ENCODE measurements around the gene SAYSD1.
"Not testable (repeated sequence)": the region's sequence is repeated elsewhere in the genome, so short reads cannot be mapped to it uniquely, and the experiment has no call there.

The SAYSD1 gene

GRCh38 chr6:39114704-39115599, at the start of gene SAYSD1:
TSS of gene SAYSD1 (minus strand) at chr6:39115186. CDS start at chr6:39115089, 97 bp downstream.
- in situ Hi-C loops (cut with HindIII; ENCODE audit: low pct_ligation_motif_present, low pct_unique_long_range_greater_than_20kb, low sequenced_read_pairs): no loop called here

GRCh38 chr6:39157511-39157910, 42.5 kb upstream of the SAYSD1 start:
- no peak for DNase-seq
- in situ Hi-C loops (cut with HindIII; ENCODE audit: low pct_ligation_motif_present, low pct_unique_long_range_greater_than_20kb, low sequenced_read_pairs): no loop called here

More at GRCh38 chr6:39114704-39115599, at the start of gene SAYSD1:
- peak; percentile 88 for DNase-seq

- DNase-seq: no peak
- in situ Hi-C loops (cut with HindIII; ENCODE audit: low pct_ligation_motif_present, low pct_unique_long_range_greater_than_20kb, low sequenced_read_pairs): no loop called here
Measured at GRCh38 chr6:39156801-39157200, 41.8 kb upstream of the SAYSD1 start.

- in situ Hi-C loops (cut with HindIII; ENCODE audit: low pct_ligation_motif_present, low pct_unique_long_range_greater_than_20kb, low sequenced_read_pairs): no loop called here
- no peak for DNase-seq
Measured at GRCh38 chr6:39154705-39155104, 39.7 kb upstream of the SAYSD1 start.

- in situ Hi-C loops (cut with HindIII; ENCODE audit: low pct_ligation_motif_present, low pct_unique_long_range_greater_than_20kb, low sequenced_read_pairs): no loop called here
- no peak for DNase-seq
Measured at GRCh38 chr6:39153766-39154397, 38.9 kb upstream of the SAYSD1 start.

- in situ Hi-C loops (cut with HindIII; ENCODE audit: low pct_ligation_motif_present, low pct_unique_long_range_greater_than_20kb, low sequenced_read_pairs): no loop called here
Measured at GRCh38 chr6:39152262-39152661, 37.3 kb upstream of the SAYSD1 start.

GRCh38 chr6:39151211-39151610, 36.2 kb upstream of the SAYSD1 start:
- DNase-seq: no peak
- in situ Hi-C loops (cut with HindIII; ENCODE audit: low pct_ligation_motif_present, low pct_unique_long_range_greater_than_20kb, low sequenced_read_pairs): no loop called here

More at GRCh38 chr6:39152262-39152661, 37.3 kb upstream of the SAYSD1 start:
- DNase-seq: no peak

- DNase-seq: no peak
- in situ Hi-C loops (cut with HindIII; ENCODE audit: low pct_ligation_motif_present, low pct_unique_long_range_greater_than_20kb, low sequenced_read_pairs): no loop called here
Measured at GRCh38 chr6:39144481-39145173, 29.6 kb upstream of the SAYSD1 start.

- in situ Hi-C loops (cut with HindIII; ENCODE audit: low pct_ligation_motif_present, low pct_unique_long_range_greater_than_20kb, low sequenced_read_pairs): no loop called here
Measured at GRCh38 chr6:39143238-39143930, 28.4 kb upstream of the SAYSD1 start.

GRCh38 chr6:39140556-39141167, 25.7 kb upstream of the SAYSD1 start:
- in situ Hi-C loops (cut with HindIII; ENCODE audit: low pct_ligation_motif_present, low pct_unique_long_range_greater_than_20kb, low sequenced_read_pairs): no loop called here
- no peak for DNase-seq

More at GRCh38 chr6:39143238-39143930, 28.4 kb upstream of the SAYSD1 start:
- DNase-seq: no peak

GRCh38 chr6:39137245-39137644, 22.3 kb upstream of the SAYSD1 start:
- in situ Hi-C loops (cut with HindIII; ENCODE audit: low pct_ligation_motif_present, low pct_unique_long_range_greater_than_20kb, low sequenced_read_pairs): no loop called here
- DNase-seq: peak; percentile 45

- DNase-seq; in situ Hi-C loops (cut with HindIII; ENCODE audit: low pct_ligation_motif_present, low pct_unique_long_range_greater_than_20kb, low sequenced_read_pairs): not testable (repeated sequence)
Measured at GRCh38 chr6:39136207-39136606, 21.2 kb upstream of the SAYSD1 start.

GRCh38 chr6:39134761-39135160, 19.8 kb upstream of the SAYSD1 start:
- not testable (repeated sequence) for DNase-seq

GRCh38 chr6:39130691-39131090, 15.7 kb upstream of the SAYSD1 start:
- no peak for DNase-seq
- in situ Hi-C loops (cut with HindIII; ENCODE audit: low pct_ligation_motif_present, low pct_unique_long_range_greater_than_20kb, low sequenced_read_pairs): no loop called here

More at GRCh38 chr6:39134761-39135160, 19.8 kb upstream of the SAYSD1 start:
- in situ Hi-C loops (cut with HindIII; ENCODE audit: low pct_ligation_motif_present, low pct_unique_long_range_greater_than_20kb, low sequenced_read_pairs): not testable (repeated sequence)

GRCh38 chr6:39128832-39129231, 13.8 kb upstream of the SAYSD1 start:
- in situ Hi-C loops (cut with HindIII; ENCODE audit: low pct_ligation_motif_present, low pct_unique_long_range_greater_than_20kb, low sequenced_read_pairs): no loop called here

GRCh38 chr6:39128106-39128505, 13.1 kb upstream of the SAYSD1 start:
- in situ Hi-C loops (cut with HindIII; ENCODE audit: low pct_ligation_motif_present, low pct_unique_long_range_greater_than_20kb, low sequenced_read_pairs): no loop called here
- no peak for DNase-seq

More at GRCh38 chr6:39128832-39129231, 13.8 kb upstream of the SAYSD1 start:
- no peak for DNase-seq

GRCh38 chr6:39124114-39124513, 9.1 kb upstream of the SAYSD1 start:
- no peak for DNase-seq
- in situ Hi-C loops (cut with HindIII; ENCODE audit: low pct_ligation_motif_present, low pct_unique_long_range_greater_than_20kb, low sequenced_read_pairs): no loop called here

- in situ Hi-C loops (cut with HindIII; ENCODE audit: low pct_ligation_motif_present, low pct_unique_long_range_greater_than_20kb, low sequenced_read_pairs): no loop called here
- no peak for DNase-seq
Measured at GRCh38 chr6:39118921-39119320, 3.9 kb upstream of the SAYSD1 start.

Data from ACHN (cell line).